A673 (cell line): ENCODE measurements around the gene GNAQ. TPM values are rescaled to one million over a fixed set of nuclear protein-coding genes. Genes with fewer than 3 reads are reported as not detected.
"Not testable (repeated sequence)": the region's sequence is repeated elsewhere in the genome, so short reads cannot be mapped to it uniquely, and the experiment has no call there.

ENCODE experiments used
- BruUV-seq: library from RNA; stranded (reverse); fragments of 400-500 nt; replicated peaks from 2 replicates; lab custom pipeline; 2021; lab: Mats Ljungman, UMichigan
- CTCF ChIA-PET: fragments of 300-600 bp; sonication (Branson Sonifier 250); formaldehyde crosslinking; loops from one replicate; lab custom pipeline; 2022; ENCODE audit warnings: antibody characterized with exemption; lab: Charles Lee
- POLR2A ChIA-PET: fragments of 300-600 bp; sonication (Branson Sonifier 250); formaldehyde crosslinking; loops from one replicate; lab custom pipeline; 2022; ENCODE audit warnings: antibody characterized with exemption; ENCODE audit not compliant: low non-redundant PET; lab: Charles Lee
- DNase-seq: peaks from one replicate; pipeline ENCODE4 v3.0.0-alpha.2; 2015; ENCODE audit warnings: low spot score
- H3K27ac ChIP-seq: fragments of 200-600 bp; sonication (generic); 2 replicates; pipeline ENCODE4 v1.5.1; 2016; ENCODE audit warnings: mixed run types, low read depth, mild to moderate bottlenecking, mixed read lengths, antibody characterized with exemption, low read length; ENCODE audit not compliant: poor library complexity, severe bottlenecking
- H3K27me3 ChIP-seq: fragments of 200-600 bp; sonication (generic); replicated peaks from 2 replicates; pipeline ENCODE4 v1.6.1; 2017; ENCODE audit warnings: mixed run types, low read depth, mild to moderate bottlenecking, mixed read lengths, antibody characterized with exemption, low read length; ENCODE audit not compliant: insufficient read depth, poor library complexity
- H3K36me3 ChIP-seq: fragments of 200-600 bp; sonication (generic); 2 replicates; pipeline ENCODE4 v1.6.1; 2016; ENCODE audit warnings: mixed run types, mild to moderate bottlenecking, mixed read lengths, antibody characterized with exemption, low read length; ENCODE audit not compliant: insufficient read depth, poor library complexity, severe bottlenecking
- H3K4me1 ChIP-seq: fragments of 200-600 bp; sonication (generic); 2 replicates; pipeline ENCODE4 v1.6.1; 2017; ENCODE audit warnings: mixed run types, mild to moderate bottlenecking, mixed read lengths, antibody characterized with exemption, low read length; ENCODE audit not compliant: insufficient read depth, poor library complexity, severe bottlenecking
- H3K4me3 ChIP-seq: fragments of 200-600 bp; sonication (generic); 2 replicates; pipeline ENCODE4 v1.5.1; 2016; ENCODE audit warnings: low read depth, mixed run types, mild to moderate bottlenecking, mixed read lengths, low read length; ENCODE audit not compliant: poor library complexity, severe bottlenecking
- H3K9me3 ChIP-seq: fragments of 200-600 bp; sonication (generic); 2 replicates; pipeline ENCODE4 v1.6.1; 2016; ENCODE audit warnings: mixed run types, low read depth, mild to moderate bottlenecking, mixed read lengths, antibody characterized with exemption, low read length; ENCODE audit not compliant: poor library complexity, severe bottlenecking
- CTCF ChIP-seq: fragments of 300-800, 200-600 bp; sonication (generic); conservative IDR thresholded peaks from 2 replicates; pipeline ENCODE4 v1.5.1; 2017; ENCODE audit warnings: low read depth, mild to moderate bottlenecking, antibody characterized with exemption, low read length, moderate library complexity, mixed read lengths
- EZH2 ChIP-seq: fragments of 200-600 bp; sonication (generic); IDR thresholded peaks from 2 replicates; pipeline ENCODE4 v1.6.1; 2017; ENCODE audit warnings: borderline replicate concordance, low read depth, mild to moderate bottlenecking, mixed read lengths, antibody characterized with exemption, low read length; ENCODE audit not compliant: poor library complexity, severe bottlenecking
- intact Hi-C: fragments of 100-400 bp; cut with micrococcal nuclease; formaldehyde crosslinking; loops from one replicate; pipeline ENCODE4 v1.10.0; 2022; ENCODE audit not compliant: unreplicated experiment
- total RNA-seq: library from RNA; stranded (reverse); gene quantifications from 2 replicates; pipeline ENCODE4 v1.2.3, GENCODE V29; 2021

The GNAQ gene
- total RNA-seq, 1 experiment from 2014 or later: 69.9 TPM

GRCh38 chr9:78062710-78063109 is 31.1 kb upstream of the GNAQ start:
- Histone ChIP-seq H3K36me3 (no peaks in the 10 kb centered on the region), H3K27ac (no peak overlapping the region), H3K4me1 (no peaks in the 10 kb centered on the region), H3K4me3 (no peak overlapping the region), H3K27me3 (no peaks in the 10 kb centered on the region), H3K9me3 (no peaks in the 10 kb centered on the region)
- ChIA-PET POLR2A (no interaction called here), CTCF (no interaction called here)
- no TSS peak for BruUV-seq
- intact Hi-C loops: no loop called here
- DNase-seq: no peak
- TF ChIP-seq EZH2: no peak
- TF ChIP-seq CTCF: no peak

GRCh38 chr9:78054218-78054617 is 22.6 kb upstream of the GNAQ start:
- BruUV-seq, CTCF ChIA-PET, DNase-seq, H3K27ac ChIP-seq, intact Hi-C loops, H3K4me3 ChIP-seq, POLR2A ChIA-PET, H3K4me1 ChIP-seq, H3K36me3 ChIP-seq, H3K27me3 ChIP-seq, H3K9me3 ChIP-seq: not testable (repeated sequence)

- Histone ChIP-seq H3K27ac (no peak overlapping the region), H3K36me3 (no peaks in the 10 kb centered on the region), H3K4me1 (no peaks in the 10 kb centered on the region), H3K9me3 (no peaks in the 10 kb centered on the region), H3K4me3 (no peak overlapping the region), H3K27me3 (no peaks in the 10 kb centered on the region)
- DNase-seq: no peak
- intact Hi-C loops: no loop called here
- POLR2A ChIA-PET: no interaction called here
- no peak for TF ChIP-seq CTCF
- TF ChIP-seq EZH2: no peak
- BruUV-seq: no TSS peak
- CTCF ChIA-PET: no interaction called here
Observed at GRCh38 chr9:78053627-78054026, 22.0 kb upstream of the GNAQ start.

- intact Hi-C loops: no loop called here
- Histone ChIP-seq H3K27me3 (no peaks in the 10 kb centered on the region), H3K4me3 (no peak overlapping the region), H3K36me3 (no peaks in the 10 kb centered on the region), H3K4me1 (no peaks in the 10 kb centered on the region), H3K27ac (no peak overlapping the region), H3K9me3 (no peaks in the 10 kb centered on the region)
- TF ChIP-seq CTCF: no peak
- no peak for TF ChIP-seq EZH2
- no TSS peak for BruUV-seq
- ChIA-PET POLR2A (no interaction called here), CTCF (no interaction called here)
- DNase-seq: no peak
Observed at GRCh38 chr9:78050421-78050820, 18.8 kb upstream of the GNAQ start.
